Measurements from ENCODE around the gene AHR. TPM values are rescaled to one million over a fixed set of nuclear protein-coding genes. Genes with fewer than 3 reads are reported as not detected.

AHR gene
- total RNA-seq, 1 experiment from 2014 or later: 6.1 TPM

- H3K4me1 ChIP-seq (ENCODE audit: insufficient read depth, low read length): no peaks in the 10 kb centered on the region
- no CpG with 5 or more reads among the region's 2 CpGs for WGBS (ENCODE audit: extremely low coverage, insufficient read length, low lambda C conversion rate)
- no peak overlapping the region for H3K4me2 ChIP-seq (ENCODE audit: insufficient read depth, insufficient read length, low read length)
- peaks cover 0 to 8% of the 10 kb centered on the region in 2 experiments; a peak in 1 of 5 replicates for H3K9me3 Mint-ChIP-seq
- peaks cover 36% of the 10 kb centered on the region for H3K27me3 Mint-ChIP-seq (ENCODE audit: low read depth)
- H3K18ac ChIP-seq (ENCODE audit: insufficient read length, low read depth, low read length): no peak overlapping the region
- no peak overlapping the region for H3K4ac ChIP-seq (ENCODE audit: low read depth, low read length)
- no peak overlapping the region for H2BK5ac ChIP-seq (ENCODE audit: insufficient read length, low read length)
- H3T11ph ChIP-seq (ENCODE audit: low read length): no peak overlapping the region
- H3K14ac ChIP-seq (ENCODE audit: insufficient read depth, low read length): no peak overlapping the region
- H2BK12ac ChIP-seq (ENCODE audit: insufficient read length, low read depth, low read length): no peak overlapping the region
- H3K9me3 ChIP-seq (ENCODE audit: control insufficient read depth, low read depth, low read length): no peaks in the 10 kb centered on the region
- H3K79me1 ChIP-seq (ENCODE audit: insufficient read depth, low read depth, low read length, poor library complexity, severe bottlenecking): no peaks in the 10 kb centered on the region
- TF ChIP-seq CTCF (conservative IDR thresholded peaks at IDR 0.05): no peak
- no peak for DNase-seq
- H3K79me2 ChIP-seq (ENCODE audit: insufficient read depth, low read length): no peaks in the 10 kb centered on the region
- no peak overlapping the region for H3K27ac Mint-ChIP-seq
- H2BK20ac ChIP-seq (ENCODE audit: low read depth, low read length, poor library complexity, severe bottlenecking): no peak overlapping the region
- H4K8ac ChIP-seq (replicated peaks; ENCODE audit: insufficient read length, low read depth, low read length): no peak overlapping the region
- H3K27ac ChIP-seq (ENCODE audit: insufficient read length, low read depth, low read length): no peak overlapping the region
- peaks cover 7% of the 10 kb centered on the region for H3K23me2 ChIP-seq (ENCODE audit: insufficient read length, low read depth, low read length, poor library complexity, severe bottlenecking)
- H3K36me3 Mint-ChIP-seq (ENCODE audit: insufficient read depth in 1 of 3, low read depth in 3 of 3): peaks cover 0 to 7% (median 3%) of the 10 kb centered on the region in 3 experiments; a peak in 4 of 7 replicates
- H3K4me3 Mint-ChIP-seq: no peak overlapping the region
- H4K91ac ChIP-seq (ENCODE audit: insufficient read length, low read depth, low read length): no peak overlapping the region
- no peak overlapping the region for H2BK15ac ChIP-seq (ENCODE audit: low read depth, low read length)
- H4K5ac ChIP-seq (ENCODE audit: insufficient read length, low read depth, low read length): no peak overlapping the region
- no peak overlapping the region for H2AK5ac ChIP-seq (ENCODE audit: insufficient read length, low read length)
- H2BK120ac ChIP-seq (ENCODE audit: low read depth, low read length, poor library complexity, severe bottlenecking): no peak overlapping the region
- H4K20me1 ChIP-seq (ENCODE audit: control insufficient read depth, insufficient read depth, insufficient read length): no peaks in the 10 kb centered on the region
- H3K56ac ChIP-seq (ENCODE audit: insufficient read length, low read depth, low read length): no peak overlapping the region
- H3K4me1 Mint-ChIP-seq: peaks cover 10 to 13% of the 10 kb centered on the region in 2 experiments
- H3K27me3 ChIP-seq (ENCODE audit: insufficient read depth, low read length): no peaks in the 10 kb centered on the region; the same call in 1 of the 2 replicates
- no peak overlapping the region for H2AFZ ChIP-seq (ENCODE audit: low read length)
- H3K23ac ChIP-seq (ENCODE audit: insufficient read length, low read depth, low read length): no peak overlapping the region
- no peak overlapping the region for H3K9ac ChIP-seq (ENCODE audit: extremely low read depth, insufficient read length, low read length)
These were observed 1.2 kb upstream of the AHR start for GRCh38 chr7:17297243-17297642.

All from H9 (cell line).